GM12878 (cell line): ENCODE data around the gene HSPBP1. TPM values are rescaled to one million over a fixed set of nuclear protein-coding genes. Genes with fewer than 3 reads are reported as not detected.
"Not testable (repeated sequence)": the region's sequence is repeated elsewhere in the genome, so short reads cannot be mapped to it uniquely, and the experiment has no call there.

Experiments used
- ATAC-seq: fragments of 200-7000 bp; cut with Tn5 transposase; 3 replicates; pipeline ENCODE4 v1.9.1; 2020; ENCODE audit warnings: mild to moderate bottlenecking, moderate library complexity
- BruUV-seq: library from RNA; stranded (reverse); fragments of 400-500 nt; replicated peaks from 2 replicates; lab custom pipeline; 2021; lab: Mats Ljungman, UMichigan
- CTCF ChIA-PET: fragments of 300-600 bp; sonication (Branson Sonifier 250); formaldehyde crosslinking; extraction: SDS; loops from one replicate; lab custom pipeline; 2021; ENCODE audit warnings: inconsistent platforms; lab: Yijun Ruan, JAX
- POLR2A ChIA-PET: fragments of 350-600 bp; formaldehyde crosslinking; extraction: SDS; loops from one replicate; lab custom pipeline; 2021; ENCODE audit warnings: inconsistent platforms; lab: Charles Lee
- RAD21 ChIA-PET: fragments of 300-600 bp; sonication (Branson Sonifier 250); formaldehyde crosslinking; loops from one replicate; lab custom pipeline; 2023; ENCODE audit warnings: antibody characterized with exemption; ENCODE audit not compliant: unreplicated experiment; lab: Charles Lee
- SMC1A ChIA-PET: fragments of 300-600 bp; sonication (Branson Sonifier 250); formaldehyde crosslinking; loops from one replicate; lab custom pipeline; 2023; ENCODE audit not compliant: unreplicated experiment, uncharacterized antibody; lab: Charles Lee
- DNase-seq: peaks from one replicate; pipeline ENCODE4 v3.0.0-alpha.2; 2011; ENCODE audit warnings: low read depth, low spot score
- FAIRE-seq: peaks from 3 replicates; lab custom pipeline; 2011; peaks lifted over from hg19 to GRCh38; lab: Jason Lieb, UNC
- H2AFZ ChIP-seq: 2 replicates; pipeline ENCODE4 v1.6.0; 2011; ENCODE audit warnings: low read depth, low read length, control low read depth; ENCODE audit not compliant: control insufficient read depth
- H3K27ac ChIP-seq: 2 replicates; pipeline ENCODE4 v1.5.1; 2011; ENCODE audit warnings: control low read depth; ENCODE audit not compliant: control insufficient read depth, insufficient read depth
- H3K27me3 ChIP-seq, 2 experiments: replicated peaks in 1 of 2; 2 replicates each; pipeline versions ENCODE4 v1.6.0 to v1.6.1; 2011; ENCODE audit warnings: low read length in 1 of 2; ENCODE audit not compliant: control insufficient read depth in 2 of 2, insufficient read depth in 2 of 2
- H3K36me3 ChIP-seq, 2 experiments: 2 replicates each; pipeline ENCODE4 v1.5.1; 2011; ENCODE audit warnings: low read length in 1 of 2; ENCODE audit not compliant: control insufficient read depth in 2 of 2, insufficient read depth in 2 of 2
- H3K4me1 ChIP-seq: 2 replicates; pipeline ENCODE4 v1.6.1; 2011; ENCODE audit warnings: mild to moderate bottlenecking, low read length, moderate library complexity, mixed read lengths; ENCODE audit not compliant: control insufficient read depth, insufficient read depth
- H3K4me2 ChIP-seq: 2 replicates; pipeline ENCODE4 v1.6.0; 2011; ENCODE audit warnings: control low read depth; ENCODE audit not compliant: control insufficient read depth, insufficient read depth
- H3K4me3 ChIP-seq: fragments of 200-600 bp; sonication (generic); 2 replicates; pipeline ENCODE4 v1.5.1; 2016
- H3K79me2 ChIP-seq: 2 replicates; pipeline ENCODE4 v1.6.0; 2011; ENCODE audit warnings: low read length; ENCODE audit not compliant: control insufficient read depth, insufficient read depth
- H3K9ac ChIP-seq: 2 replicates; pipeline ENCODE4 v1.8.0; 2011; ENCODE audit warnings: low read length, control low read depth, mixed read lengths; ENCODE audit not compliant: control insufficient read depth, insufficient read depth
- H3K9me3 ChIP-seq: replicated peaks from 3 replicates; pipeline ENCODE4 v1.5.1; 2011; ENCODE audit warnings: mild to moderate bottlenecking, low read length; ENCODE audit not compliant: control insufficient read depth, insufficient read depth
- H4K20me1 ChIP-seq: 2 replicates; pipeline ENCODE4 v1.6.0; 2011; ENCODE audit not compliant: control insufficient read depth, insufficient read depth
- CREB1 ChIP-seq: IDR thresholded peaks from 2 replicates; pipeline ENCODE4 v1.6.1; 2012; ENCODE audit warnings: low read depth, mild to moderate bottlenecking, inconsistent platforms
- CREM ChIP-seq: IDR thresholded peaks from 2 replicates; pipeline ENCODE4 v1.6.1; 2014; ENCODE audit warnings: antibody characterized with exemption, low read depth
- FOS ChIP-seq: IDR thresholded peaks from 3 replicates; pipeline ENCODE4 v1.6.1; 2011; ENCODE audit warnings: borderline replicate concordance; ENCODE audit not compliant: insufficient read length; ENCODE audit errors: extremely low read depth
- HSF1 ChIP-seq: fragments of 150-350 bp; IDR thresholded peaks from 2 replicates; pipeline ENCODE4 v1.6.1; 2014; ENCODE audit warnings: mild to moderate bottlenecking, low read depth, low read length
- RFX5 ChIP-seq: IDR thresholded peaks from 2 replicates; pipeline ENCODE4 v1.6.1; 2011; ENCODE audit warnings: low read depth, low read length, improper control_type of control experiment
- RUNX3 ChIP-seq: IDR thresholded peaks from 2 replicates; pipeline ENCODE4 v1.6.1; 2012; ENCODE audit warnings: low read length, inconsistent platforms
- WGBS: methylation state at CpG from one replicate; pipeline ENCODE4 v1.1.6; 2016; ENCODE audit warnings: low lambda C conversion rate; ENCODE audit not compliant: insufficient replicate concordance, insufficient coverage; ENCODE audit errors: missing lambda C conversion rate; 5-methylcytosine and 5-hydroxymethylcytosine counted together
- in situ Hi-C: fragments of 300-500 bp; cut with MboI; formaldehyde crosslinking; loops from 9 replicates; pipeline ENCODE4 v1.14.3; 2018; ENCODE audit warnings: mixed read lengths
- intact Hi-C: fragments of 100-400 bp; cut with micrococcal nuclease; formaldehyde crosslinking; loops from one replicate; pipeline ENCODE4 v1.14.2; 2022; ENCODE audit not compliant: unreplicated experiment
- polyA plus RNA-seq, 11 experiments: library from polyadenylated mRNA; depleted of rRNA in 4 of 11; unstranded in 6 of 11; stranded (reverse) in 5 of 11; fragments of >200 nt; fragmentation: Nextera tagmentation in 4 of 11; fragmentation: Illumina TruSeq in 1 of 11; extraction: Ambion mirVana in 4 of 11; extraction: Trizol in 1 of 11; gene quantifications; 1 replicate in 1 of 11; 2 replicates in 10 of 11; pipeline versions ENCODE4 v1.2.1 to v1.2.3, GENCODE V29; 2011 to 2016; ENCODE audit warnings: inconsistent platforms in 2 of 11, missing spikeins in 2 of 11, low read depth in 1 of 11
- total RNA-seq, 4 experiments: library from RNA; depleted of rRNA in 3 of 4; stranded (reverse); fragments of >200 nt in 3 of 4; fragmentation: Illumina TruSeq in 1 of 4; extraction: Trizol in 1 of 4; gene quantifications; 2 replicates each; pipeline versions ENCODE4 v1.2.1 to v1.2.3, GENCODE V29; 2013 to 2021

Gene HSPBP1
- total and polyA plus RNA-seq, 10 of the 15 experiments (the other 5 are each of a cell fraction or from before 2014, with no cell fraction given): 0.18 to 83.3 (median 23.0) TPM

GRCh38 chr19:55328774-55329318 lies 48.9 kb upstream of the HSPBP1 start:
- H3K27ac ChIP-seq, RAD21 ChIA-PET, H3K4me3 ChIP-seq, H3K79me2 ChIP-seq, POLR2A ChIA-PET, FAIRE-seq, SMC1A ChIA-PET, H2AFZ ChIP-seq, H3K4me2 ChIP-seq, intact Hi-C loops, DNase-seq, H4K20me1 ChIP-seq, H3K9me3 ChIP-seq, H3K27me3 ChIP-seq, in situ Hi-C loops, H3K36me3 ChIP-seq, BruUV-seq, H3K4me1 ChIP-seq, H3K9ac ChIP-seq: not testable (repeated sequence)
- CTCF ChIA-PET: interaction anchor here (0.8 kb wide), 1 partner anchor 8 kb away, joined by 3 read pairs; no protein-coding TSS in a partner anchor
- WGBS: 36% methylated on average over 4 of the region's 4 CpGs
- peak; percentile 76 for TF ChIP-seq CREB1
- TF ChIP-seq CREM: 0 out of 2 replicates have a peak, but pooled peaks have one; percentile 37
- TF ChIP-seq RFX5: peak; percentile 96
- ATAC-seq: peak; percentile 63; the same call in 2 of the 3 replicates

- no peak within 1 kb of the TSS for H3K9ac ChIP-seq
- H3K36me3 ChIP-seq: no peaks in the 10 kb centered on the region
- FAIRE-seq (no peak), ATAC-seq (no peak), DNase-seq (no peak)
- H3K27ac ChIP-seq: no peak within 1 kb of the TSS
- no peaks in the 10 kb centered on the region for H3K9me3 ChIP-seq
- peak within 1 kb of the TSS; percentile 3 for H2AFZ ChIP-seq
- ChIA-PET CTCF (interaction anchor here (0.9 to 1.4 kb wide), 2 partner anchors 22 to 24 kb away, joined by 3 to 4 read pairs; no protein-coding TSS in a partner anchor), RAD21 (interaction anchor here (1.0 kb wide), 1 partner anchor 14 kb away, joined by 3 read pairs; the partner anchor contains the start of gene KMT5C), SMC1A (no interaction called here), POLR2A (interaction anchor here (0.6 to 2.2 kb wide), 2 partner anchors 14 to 35 kb away, joined by 4 to 7 read pairs; partner anchors contain the start of gene KMT5C)
- TF ChIP-seq FOS (no peak), RUNX3 (peak; percentile 23; the same call in 1 of the 2 replicates), HSF1 (no peak)
- no peaks in the 10 kb centered on the region for H3K27me3 ChIP-seq
- H3K4me2 ChIP-seq: no peak within 1 kb of the TSS
- intact Hi-C loops (no loop called here), in situ Hi-C loops (no loop called here)
- WGBS: 38% methylated on average over 14 of the region's 14 CpGs
- no peaks in the 10 kb centered on the region for H3K79me2 ChIP-seq
- H3K4me3 ChIP-seq: no peak within 1 kb of the TSS
- H4K20me1 ChIP-seq: no peaks in the 10 kb centered on the region
- no peaks in the 10 kb centered on the region for H3K4me1 ChIP-seq
- BruUV-seq: no TSS peak
Observed at GRCh38 chr19:55325172-55325571, 45.3 kb upstream of the HSPBP1 start, which contains the start of gene TMEM150B. TSS of gene TMEM150B (minus strand) at chr19:55325341. CDS start at chr19:55321036, 4,305 bp downstream.
